IMR-90 (cell line): ENCODE results near the gene PTPRK.

ENCODE experiments used
- BHLHE40 ChIP-seq: fragments of 150-350 bp; IDR thresholded peaks from 2 replicates; pipeline ENCODE4 v1.6.1; 2016; ENCODE audit warnings: mild to moderate bottlenecking, low read depth, low read length
- CEBPB ChIP-seq: IDR thresholded peaks from 2 replicates; pipeline ENCODE4 v1.6.1; 2012; ENCODE audit warnings: low read depth, low read length, improper control_type of control experiment
- FOS ChIP-seq: fragments of 150-350 bp; IDR thresholded peaks from 2 replicates; pipeline ENCODE4 v1.6.1; 2016; ENCODE audit warnings: low read depth, low read length
- MAFK ChIP-seq: IDR thresholded peaks from 2 replicates; pipeline ENCODE4 v1.6.1; 2012; ENCODE audit warnings: low read depth, low read length, improper control_type of control experiment
- MAZ ChIP-seq: IDR thresholded peaks from 2 replicates; pipeline ENCODE4 v1.6.1; 2012; ENCODE audit warnings: low read depth, mild to moderate bottlenecking, low read length, improper control_type of control experiment, moderate library complexity, borderline replicate concordance
- POLR2A ChIP-seq: IDR thresholded peaks from 2 replicates; pipeline ENCODE4 v1.6.1; 2012; ENCODE audit warnings: mild to moderate bottlenecking, low read depth, low read length
- RAD21 ChIP-seq: IDR thresholded peaks from 2 replicates; pipeline ENCODE4 v1.6.1; 2012; ENCODE audit warnings: low read length, improper control_type of control experiment
- RCOR1 ChIP-seq: IDR thresholded peaks from 2 replicates; pipeline ENCODE4 v1.6.1; 2012; ENCODE audit warnings: mild to moderate bottlenecking, low read length, improper control_type of control experiment; ENCODE audit not compliant: insufficient replicate concordance
- RFX5 ChIP-seq: IDR thresholded peaks from 2 replicates; pipeline ENCODE4 v1.8.0; 2012; ENCODE audit warnings: low read depth, mild to moderate bottlenecking, low read length, moderate library complexity
- SMC3 ChIP-seq: fragments of 150-350 bp; IDR thresholded peaks from 2 replicates; pipeline ENCODE4 v1.6.1; 2016; ENCODE audit warnings: low read depth, mild to moderate bottlenecking, antibody characterized with exemption, low read length, moderate library complexity
- TF ChIP-seq, protein P1 (sequence below): conservative IDR thresholded peaks from 2 replicates; pipeline ENCODE4 v1.5.1; 2012; ENCODE audit warnings: mild to moderate bottlenecking, low read depth, low read length, improper control_type of control experiment
- TF ChIP-seq, protein P2 (sequence below): fragments of 150-350 bp; IDR thresholded peaks from 2 replicates; pipeline ENCODE4 v1.6.1; 2016; ENCODE audit warnings: low read depth, mild to moderate bottlenecking, low read length, moderate library complexity, borderline replicate concordance

DNA sequence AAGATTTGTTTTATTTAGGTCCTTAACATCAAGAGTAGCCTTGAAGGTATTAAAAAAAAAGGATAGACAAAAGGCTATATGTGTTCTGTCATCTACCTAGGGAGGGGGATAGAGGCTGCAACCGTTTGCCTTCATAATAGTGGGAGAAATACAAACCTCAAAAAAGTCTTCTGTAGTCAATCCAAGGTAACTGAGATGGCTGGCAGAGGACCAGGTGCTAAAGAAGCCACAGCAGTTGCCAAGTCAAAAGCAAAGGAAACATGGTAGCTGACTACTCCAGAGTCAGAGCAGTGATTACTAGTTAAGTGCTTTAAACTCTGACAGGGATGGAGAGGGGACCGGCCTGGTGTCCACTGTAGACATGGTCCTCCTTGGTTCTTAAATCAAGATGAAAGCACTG, 249.4 kb downstream of the PTPRK start:
- no peak for TF ChIP-seq POLR2A
- TF ChIP-seq, protein P1, sequence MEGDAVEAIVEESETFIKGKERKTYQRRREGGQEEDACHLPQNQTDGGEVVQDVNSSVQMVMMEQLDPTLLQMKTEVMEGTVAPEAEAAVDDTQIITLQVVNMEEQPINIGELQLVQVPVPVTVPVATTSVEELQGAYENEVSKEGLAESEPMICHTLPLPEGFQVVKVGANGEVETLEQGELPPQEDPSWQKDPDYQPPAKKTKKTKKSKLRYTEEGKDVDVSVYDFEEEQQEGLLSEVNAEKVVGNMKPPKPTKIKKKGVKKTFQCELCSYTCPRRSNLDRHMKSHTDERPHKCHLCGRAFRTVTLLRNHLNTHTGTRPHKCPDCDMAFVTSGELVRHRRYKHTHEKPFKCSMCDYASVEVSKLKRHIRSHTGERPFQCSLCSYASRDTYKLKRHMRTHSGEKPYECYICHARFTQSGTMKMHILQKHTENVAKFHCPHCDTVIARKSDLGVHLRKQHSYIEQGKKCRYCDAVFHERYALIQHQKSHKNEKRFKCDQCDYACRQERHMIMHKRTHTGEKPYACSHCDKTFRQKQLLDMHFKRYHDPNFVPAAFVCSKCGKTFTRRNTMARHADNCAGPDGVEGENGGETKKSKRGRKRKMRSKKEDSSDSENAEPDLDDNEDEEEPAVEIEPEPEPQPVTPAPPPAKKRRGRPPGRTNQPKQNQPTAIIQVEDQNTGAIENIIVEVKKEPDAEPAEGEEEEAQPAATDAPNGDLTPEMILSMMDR, result no peak
- no peak for TF ChIP-seq CEBPB
- no peak for TF ChIP-seq RCOR1
- no peak for TF ChIP-seq FOS
- TF ChIP-seq RFX5, result no peak
- no peak for TF ChIP-seq MAFK
- no peak for TF ChIP-seq MAZ
- TF ChIP-seq, protein P2, sequence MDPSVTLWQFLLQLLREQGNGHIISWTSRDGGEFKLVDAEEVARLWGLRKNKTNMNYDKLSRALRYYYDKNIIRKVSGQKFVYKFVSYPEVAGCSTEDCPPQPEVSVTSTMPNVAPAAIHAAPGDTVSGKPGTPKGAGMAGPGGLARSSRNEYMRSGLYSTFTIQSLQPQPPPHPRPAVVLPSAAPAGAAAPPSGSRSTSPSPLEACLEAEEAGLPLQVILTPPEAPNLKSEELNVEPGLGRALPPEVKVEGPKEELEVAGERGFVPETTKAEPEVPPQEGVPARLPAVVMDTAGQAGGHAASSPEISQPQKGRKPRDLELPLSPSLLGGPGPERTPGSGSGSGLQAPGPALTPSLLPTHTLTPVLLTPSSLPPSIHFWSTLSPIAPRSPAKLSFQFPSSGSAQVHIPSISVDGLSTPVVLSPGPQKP, result no peak
- no peak for TF ChIP-seq BHLHE40
- TF ChIP-seq SMC3, result no peak
- TF ChIP-seq RAD21, result no peak
